Neuronal stem cell (in vitro differentiated cells): Measurements from ENCODE around the gene LTB.

Experiments
- DNase-seq: peaks from one replicate; pipeline ENCODE4 v3.0.0-alpha.2; 2013; ENCODE audit warnings: low spot score
- H2AFZ ChIP-seq: one replicate; pipeline ENCODE4 v1.6.1; 2013; ENCODE audit warnings: mild to moderate bottlenecking, low read length, inconsistent platforms
- H2AK5ac ChIP-seq: 2 replicates; pipeline ENCODE4 v1.6.1; 2013; ENCODE audit warnings: low read depth, mild to moderate bottlenecking, inconsistent platforms, low read length, moderate library complexity, mixed read lengths
- H2BK120ac ChIP-seq: 2 replicates; pipeline ENCODE4 v1.6.1; 2013; ENCODE audit warnings: low read depth, mild to moderate bottlenecking, inconsistent platforms, low read length, moderate library complexity, mixed read lengths
- H2BK12ac ChIP-seq: one replicate; pipeline ENCODE4 v1.6.1; 2013; ENCODE audit warnings: low read length, inconsistent platforms
- H2BK15ac ChIP-seq: 2 replicates; pipeline ENCODE4 v1.6.1; 2013; ENCODE audit warnings: mild to moderate bottlenecking, low read length, inconsistent platforms, mixed read lengths
- H2BK5ac ChIP-seq: one replicate; pipeline ENCODE4 v1.6.1; 2013; ENCODE audit warnings: inconsistent platforms, mild to moderate bottlenecking, low read length, moderate library complexity
- H3K14ac ChIP-seq: one replicate; pipeline ENCODE4 v1.6.1; 2013; ENCODE audit warnings: low read length, inconsistent platforms
- H3K18ac ChIP-seq: 2 replicates; pipeline ENCODE4 v1.6.1; 2013; ENCODE audit warnings: low read length, inconsistent platforms
- H3K23ac ChIP-seq: 2 replicates; pipeline ENCODE4 v1.6.1; 2013; ENCODE audit warnings: low read depth, mild to moderate bottlenecking, mixed read lengths, low read length, inconsistent platforms; ENCODE audit not compliant: poor library complexity
- H3K27ac ChIP-seq: replicated peaks from 3 replicates; pipeline ENCODE4 v1.5.1; 2013; ENCODE audit warnings: low read length, inconsistent platforms
- H3K27me3 ChIP-seq, 3 experiments: 2 replicates each; pipeline ENCODE4 v1.6.1; 2013; ENCODE audit warnings: low read length in 3 of 3, mild to moderate bottlenecking in 2 of 3, inconsistent platforms in 1 of 3, low read depth in 1 of 3, mixed read lengths in 1 of 3, moderate library complexity in 1 of 3; ENCODE audit not compliant: control insufficient read depth in 3 of 3, insufficient read depth in 3 of 3
- H3K36me3 ChIP-seq, 2 donors: replicated peaks in 1 of 2; 2 replicates each; pipeline ENCODE4 v1.6.1; 2013; ENCODE audit warnings: low read length in 2 of 2; ENCODE audit not compliant: control insufficient read depth in 2 of 2, insufficient read depth in 2 of 2
- H3K4ac ChIP-seq: 2 replicates; pipeline ENCODE4 v1.6.1; 2013; ENCODE audit warnings: inconsistent platforms, mild to moderate bottlenecking, low read length, moderate library complexity
- H3K4me1 ChIP-seq, 2 donors: 1 replicate in 1 of 2; 2 replicates in 1 of 2; pipeline ENCODE4 v1.6.1; 2013; ENCODE audit warnings: low read length in 2 of 2, low read depth in 1 of 2; ENCODE audit not compliant: control insufficient read depth in 2 of 2, insufficient read depth in 1 of 2
- H3K4me2 ChIP-seq: one replicate; pipeline ENCODE4 v1.6.1; 2013; ENCODE audit warnings: mild to moderate bottlenecking, low read length, inconsistent platforms; ENCODE audit not compliant: insufficient read depth, poor library complexity, severe bottlenecking
- H3K4me3 ChIP-seq, 2 donors: 2 replicates each; pipeline ENCODE4 v1.5.1; 2013; ENCODE audit warnings: low read length in 2 of 2, mild to moderate bottlenecking in 2 of 2, inconsistent platforms in 1 of 2, moderate library complexity in 1 of 2
- H3K79me1 ChIP-seq: one replicate; pipeline ENCODE4 v1.6.1; 2013; ENCODE audit warnings: low read depth, mild to moderate bottlenecking, inconsistent platforms, low read length, moderate library complexity
- H3K9ac ChIP-seq: one replicate; pipeline ENCODE4 v1.6.1; 2013; ENCODE audit warnings: mild to moderate bottlenecking, low read depth, low read length, inconsistent platforms; ENCODE audit not compliant: poor library complexity
- H3K9me3 ChIP-seq, 2 donors: replicated peaks in 1 of 2; 2 replicates each; pipeline versions ENCODE3 to v1.6.1; 2013; ENCODE audit warnings: low read length in 2 of 2, mild to moderate bottlenecking in 2 of 2, inconsistent platforms in 1 of 2, low read depth in 1 of 2, mixed read lengths in 1 of 2, moderate library complexity in 1 of 2; ENCODE audit not compliant: control insufficient read depth in 2 of 2, insufficient read depth in 1 of 2
- H4K8ac ChIP-seq: one replicate; pipeline ENCODE4 v1.6.1; 2013; ENCODE audit warnings: low read depth, mild to moderate bottlenecking, inconsistent platforms, low read length, moderate library complexity
- H4K91ac ChIP-seq: one replicate; pipeline ENCODE4 v1.6.1; 2013; ENCODE audit warnings: low read length, low read depth, mild to moderate bottlenecking, inconsistent platforms; ENCODE audit not compliant: poor library complexity
- WGBS, 2 donors: extraction: QIAGEN DNeasy Blood & Tissue Kit; methylation state at CpG; one replicate each; pipeline ENCODE4 v1.1.7; 2013; ENCODE audit warnings: missing lambda C conversion rate in 2 of 2, mixed read lengths in 1 of 2; ENCODE audit not compliant: insufficient read length in 2 of 2, insufficient replicate concordance in 1 of 2; ENCODE audit errors: extremely low coverage in 2 of 2; 5-methylcytosine and 5-hydroxymethylcytosine counted together

Gene LTB

GRCh38 chr6:31547727-31548543 is 34.3 kb downstream of the LTB start:
- Histone ChIP-seq H2BK15ac (peak overlapping the region; percentile 30), H3K18ac (peak overlapping the region; percentile 74), H3K27me3 (no peaks in the 10 kb centered on the region), H4K91ac (no peak overlapping the region), H2BK120ac (peak overlapping the region; percentile 57), H3K14ac (peak overlapping the region; percentile 25), H2BK5ac (no peak overlapping the region), H2BK12ac (peak overlapping the region; percentile 82), H3K4me1 (peaks cover 11% of the 10 kb centered on the region in 2 donors), H3K23ac (peak overlapping the region; percentile 96), H2AFZ (peak overlapping the region; percentile 73), H3K9me3 (peaks cover 0 to 2% of the 10 kb centered on the region in 2 donors), H3K4me3 (peak overlapping the region in 1 of 2 donors; percentile 46), H3K79me1 (peaks cover 5% of the 10 kb centered on the region), H3K4ac (peak overlapping the region; percentile 98), H3K4me2 (peak overlapping the region; percentile 20), H3K36me3 (peaks cover 6 to 44% of the 10 kb centered on the region in 2 donors), H4K8ac (peak overlapping the region; percentile 92), H3K27ac (no peak overlapping the region), H3K9ac (peak overlapping the region; percentile 89), H2AK5ac (peak overlapping the region; percentile 99)
- no peak for DNase-seq
- WGBS, 2 donors = 100% methylated on average over 1 of the region's 24 CpGs; no CpG with 5 or more reads in 1 of the 2 donors

- Histone ChIP-seq H3K79me1 (peaks cover 5% of the 10 kb centered on the region), H3K14ac (peak within 1 kb of the TSS; percentile 25), H2BK120ac (peak within 1 kb of the TSS; percentile 57), H2BK5ac (no peak within 1 kb of the TSS), H3K4ac (peak within 1 kb of the TSS; percentile 98), H4K8ac (peak within 1 kb of the TSS; percentile 92), H3K27me3 (no peaks in the 10 kb centered on the region), H2BK12ac (peak within 1 kb of the TSS; percentile 82), H2AFZ (peak within 1 kb of the TSS; percentile 81), H3K23ac (peak within 1 kb of the TSS; percentile 96), H3K9ac (peak within 1 kb of the TSS; percentile 89), H3K36me3 (peaks cover 6 to 40% of the 10 kb centered on the region in 2 donors), H4K91ac (no peak within 1 kb of the TSS), H3K9me3 (peaks cover 0 to 2% of the 10 kb centered on the region in 2 donors), H2AK5ac (peak within 1 kb of the TSS; percentile 99), H3K27ac (peak within 1 kb of the TSS; percentile 49), H3K18ac (peak within 1 kb of the TSS; percentile 74), H3K4me2 (peak within 1 kb of the TSS; percentile 64), H3K4me3 (peak within 1 kb of the TSS; percentile 46 to 71), H2BK15ac (peak within 1 kb of the TSS; percentile 30), H3K4me1 (peaks cover 11 to 15% of the 10 kb centered on the region in 2 donors)
- DNase-seq = peak; percentile 91
- WGBS, 2 donors = no CpG with 5 or more reads among the region's 25 CpGs
These were observed 35.1 kb downstream of the LTB start, which contains the start of gene NFKBIL1 for GRCh38 chr6:31546958-31547726. TSS of gene NFKBIL1 (plus strand) at chr6:31547608. CDS start at chr6:31547695, 87 bp downstream.

GRCh38 chr6:31546339-31546957 is 35.8 kb downstream of the LTB start, which contains the start of gene ATP6V1G2:
TSS of gene ATP6V1G2 (minus strand) at chr6:31546608. CDS start at chr6:31546559, 49 bp downstream.
- no peak within 1 kb of the TSS for H2AK5ac ChIP-seq
- peaks cover 0 to 2% of the 10 kb centered on the region in 2 donors for H3K9me3 ChIP-seq
- peaks cover 11 to 15% of the 10 kb centered on the region in 2 donors for H3K4me1 ChIP-seq
- peak within 1 kb of the TSS; percentile 39 for H2BK15ac ChIP-seq
- peak; percentile 91 for DNase-seq
- no peak within 1 kb of the TSS for H4K91ac ChIP-seq
- peak within 1 kb of the TSS; percentile 16 for H2BK5ac ChIP-seq
- peaks cover 6 to 35% of the 10 kb centered on the region in 2 donors for H3K36me3 ChIP-seq
- peak within 1 kb of the TSS; percentile 49 for H3K27ac ChIP-seq
- no peak within 1 kb of the TSS for H2BK12ac ChIP-seq
- H3K9ac ChIP-seq = peak within 1 kb of the TSS; percentile 82
- peak within 1 kb of the TSS; percentile 81 for H2AFZ ChIP-seq
- H4K8ac ChIP-seq = no peak within 1 kb of the TSS
- no CpG with 5 or more reads among the region's 11 CpGs for WGBS, 2 donors
- H3K4me3 ChIP-seq = peak within 1 kb of the TSS; percentile 46 to 71
- peak within 1 kb of the TSS; percentile 80 for H3K18ac ChIP-seq
- no peak within 1 kb of the TSS for H3K4ac ChIP-seq
- no peak within 1 kb of the TSS for H2BK120ac ChIP-seq
- H3K27me3 ChIP-seq = no peaks in the 10 kb centered on the region
- H3K4me2 ChIP-seq = peak within 1 kb of the TSS; percentile 64
- no peak within 1 kb of the TSS for H3K23ac ChIP-seq
- H3K79me1 ChIP-seq = peaks cover 5% of the 10 kb centered on the region
- peak within 1 kb of the TSS; percentile 64 for H3K14ac ChIP-seq
